A673 (cell line): ENCODE measurements around the gene FARP1. TPM values are rescaled to one million over a fixed set of nuclear protein-coding genes. Genes with fewer than 3 reads are reported as not detected.
"Not testable (repeated sequence)": the region's sequence is repeated elsewhere in the genome, so short reads cannot be mapped to it uniquely, and the experiment has no call there.

Source experiments
- BruUV-seq: library from RNA; stranded (reverse); fragments of 400-500 nt; replicated peaks from 2 replicates; lab custom pipeline; 2021; lab: Mats Ljungman, UMichigan
- CTCF ChIA-PET: fragments of 300-600 bp; sonication (Branson Sonifier 250); formaldehyde crosslinking; loops from one replicate; lab custom pipeline; 2022; ENCODE audit warnings: antibody characterized with exemption; lab: Charles Lee
- POLR2A ChIA-PET: fragments of 300-600 bp; sonication (Branson Sonifier 250); formaldehyde crosslinking; loops from one replicate; lab custom pipeline; 2022; ENCODE audit warnings: antibody characterized with exemption; ENCODE audit not compliant: low non-redundant PET; lab: Charles Lee
- DNase-seq: peaks from one replicate; pipeline ENCODE4 v3.0.0-alpha.2; 2015; ENCODE audit warnings: low spot score
- H3K27ac ChIP-seq: fragments of 200-600 bp; sonication (generic); 2 replicates; pipeline ENCODE4 v1.5.1; 2016; ENCODE audit warnings: mixed run types, low read depth, mild to moderate bottlenecking, mixed read lengths, antibody characterized with exemption, low read length; ENCODE audit not compliant: poor library complexity, severe bottlenecking
- H3K27me3 ChIP-seq: fragments of 200-600 bp; sonication (generic); replicated peaks from 2 replicates; pipeline ENCODE4 v1.6.1; 2017; ENCODE audit warnings: mixed run types, low read depth, mild to moderate bottlenecking, mixed read lengths, antibody characterized with exemption, low read length; ENCODE audit not compliant: insufficient read depth, poor library complexity
- H3K36me3 ChIP-seq: fragments of 200-600 bp; sonication (generic); 2 replicates; pipeline ENCODE4 v1.6.1; 2016; ENCODE audit warnings: mixed run types, mild to moderate bottlenecking, mixed read lengths, antibody characterized with exemption, low read length; ENCODE audit not compliant: insufficient read depth, poor library complexity, severe bottlenecking
- H3K4me1 ChIP-seq: fragments of 200-600 bp; sonication (generic); 2 replicates; pipeline ENCODE4 v1.6.1; 2017; ENCODE audit warnings: mixed run types, mild to moderate bottlenecking, mixed read lengths, antibody characterized with exemption, low read length; ENCODE audit not compliant: insufficient read depth, poor library complexity, severe bottlenecking
- H3K4me3 ChIP-seq: fragments of 200-600 bp; sonication (generic); 2 replicates; pipeline ENCODE4 v1.5.1; 2016; ENCODE audit warnings: low read depth, mixed run types, mild to moderate bottlenecking, mixed read lengths, low read length; ENCODE audit not compliant: poor library complexity, severe bottlenecking
- H3K9me3 ChIP-seq: fragments of 200-600 bp; sonication (generic); 2 replicates; pipeline ENCODE4 v1.6.1; 2016; ENCODE audit warnings: mixed run types, low read depth, mild to moderate bottlenecking, mixed read lengths, antibody characterized with exemption, low read length; ENCODE audit not compliant: poor library complexity, severe bottlenecking
- EZH2 ChIP-seq: fragments of 200-600 bp; sonication (generic); IDR thresholded peaks from 2 replicates; pipeline ENCODE4 v1.6.1; 2017; ENCODE audit warnings: borderline replicate concordance, low read depth, mild to moderate bottlenecking, mixed read lengths, antibody characterized with exemption, low read length; ENCODE audit not compliant: poor library complexity, severe bottlenecking
- intact Hi-C: fragments of 100-400 bp; cut with micrococcal nuclease; formaldehyde crosslinking; loops from one replicate; pipeline ENCODE4 v1.10.0; 2022; ENCODE audit not compliant: unreplicated experiment
- total RNA-seq: library from RNA; stranded (reverse); gene quantifications from 2 replicates; pipeline ENCODE4 v1.2.3, GENCODE V29; 2021
- TF ChIP-seq, protein P1 (sequence below): fragments of 300-800, 200-600 bp; sonication (generic); conservative IDR thresholded peaks from 2 replicates; pipeline ENCODE4 v1.5.1; 2017; ENCODE audit warnings: low read depth, mild to moderate bottlenecking, antibody characterized with exemption, low read length, moderate library complexity, mixed read lengths

The FARP1 gene
- total RNA-seq, 1 experiment from 2014 or later: 177 TPM

DNA sequence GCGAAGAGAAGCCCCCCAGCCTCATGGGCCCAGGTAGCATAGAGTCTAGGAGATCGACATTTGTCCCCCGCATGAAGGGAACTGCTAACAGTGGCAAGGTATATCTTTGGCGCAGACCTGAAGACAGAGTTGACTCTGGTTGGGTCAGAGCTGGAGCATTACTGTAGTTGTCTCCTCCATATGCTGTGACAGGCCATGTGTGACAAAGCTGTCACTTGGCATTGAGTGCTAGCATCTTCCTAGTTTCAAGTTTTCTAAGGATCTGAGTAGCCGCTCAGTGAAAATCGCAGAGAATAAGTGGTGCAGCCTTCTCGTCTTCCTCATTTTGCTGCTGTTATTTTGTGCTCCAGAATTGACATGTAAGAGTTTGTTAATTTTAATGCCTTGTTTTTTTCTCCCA is 223.5 kb downstream of the FARP1 start:
- H3K4me1 ChIP-seq: peaks cover 7% of the 10 kb centered on the region
- POLR2A ChIA-PET: no interaction called here
- BruUV-seq: no TSS peak
- TF ChIP-seq, protein P1, sequence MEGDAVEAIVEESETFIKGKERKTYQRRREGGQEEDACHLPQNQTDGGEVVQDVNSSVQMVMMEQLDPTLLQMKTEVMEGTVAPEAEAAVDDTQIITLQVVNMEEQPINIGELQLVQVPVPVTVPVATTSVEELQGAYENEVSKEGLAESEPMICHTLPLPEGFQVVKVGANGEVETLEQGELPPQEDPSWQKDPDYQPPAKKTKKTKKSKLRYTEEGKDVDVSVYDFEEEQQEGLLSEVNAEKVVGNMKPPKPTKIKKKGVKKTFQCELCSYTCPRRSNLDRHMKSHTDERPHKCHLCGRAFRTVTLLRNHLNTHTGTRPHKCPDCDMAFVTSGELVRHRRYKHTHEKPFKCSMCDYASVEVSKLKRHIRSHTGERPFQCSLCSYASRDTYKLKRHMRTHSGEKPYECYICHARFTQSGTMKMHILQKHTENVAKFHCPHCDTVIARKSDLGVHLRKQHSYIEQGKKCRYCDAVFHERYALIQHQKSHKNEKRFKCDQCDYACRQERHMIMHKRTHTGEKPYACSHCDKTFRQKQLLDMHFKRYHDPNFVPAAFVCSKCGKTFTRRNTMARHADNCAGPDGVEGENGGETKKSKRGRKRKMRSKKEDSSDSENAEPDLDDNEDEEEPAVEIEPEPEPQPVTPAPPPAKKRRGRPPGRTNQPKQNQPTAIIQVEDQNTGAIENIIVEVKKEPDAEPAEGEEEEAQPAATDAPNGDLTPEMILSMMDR: no peak
- no peak for TF ChIP-seq EZH2
- no peak overlapping the region for H3K27ac ChIP-seq
- H3K9me3 ChIP-seq: no peaks in the 10 kb centered on the region
- CTCF ChIA-PET: interaction anchor here (0.6 kb wide), 1 partner anchor 183 kb away, joined by 3 read pairs; no protein-coding TSS in a partner anchor
- no peak overlapping the region for H3K4me3 ChIP-seq
- peaks cover 5% of the 10 kb centered on the region for H3K36me3 ChIP-seq
- intact Hi-C loops: no loop called here
- no peak for DNase-seq
- no peaks in the 10 kb centered on the region for H3K27me3 ChIP-seq

GRCh38 chr13:98366959-98367358 is 224.1 kb downstream of the FARP1 start:
- TF ChIP-seq, protein P1: no peak
- TF ChIP-seq EZH2: no peak
- POLR2A ChIA-PET: no interaction called here

DNA sequence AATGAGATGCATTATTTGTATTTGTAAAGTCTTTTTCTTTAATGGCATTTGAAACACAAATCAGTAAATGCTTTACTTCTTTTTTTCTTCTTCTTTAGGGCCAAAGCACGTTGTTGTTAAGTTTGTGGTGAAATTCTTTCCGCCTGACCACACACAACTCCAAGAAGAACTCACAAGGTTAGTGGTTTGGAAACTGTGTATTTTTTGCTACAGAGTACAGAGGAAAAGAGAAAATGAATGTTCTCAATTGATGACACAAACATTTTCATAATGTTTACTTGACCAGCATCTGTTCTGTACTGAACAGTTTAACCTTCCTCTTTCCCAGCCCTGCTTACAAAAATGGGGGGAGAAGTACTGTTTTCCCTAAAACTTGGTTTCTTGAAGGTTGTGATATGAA is 225.1 kb downstream of the FARP1 start:
- ChIA-PET POLR2A (no interaction called here), CTCF (no interaction called here)
- no peaks in the 10 kb centered on the region for H3K9me3 ChIP-seq
- H3K4me3 ChIP-seq: no peak overlapping the region
- H3K27me3 ChIP-seq: no peaks in the 10 kb centered on the region
- intact Hi-C loops: no loop called here
- no peak overlapping the region for H3K27ac ChIP-seq
- peaks cover 5% of the 10 kb centered on the region for H3K36me3 ChIP-seq
- TF ChIP-seq, protein P1: no peak
- BruUV-seq: no TSS peak
- H3K4me1 ChIP-seq: peaks cover 7% of the 10 kb centered on the region
- DNase-seq: no peak

More at GRCh38 chr13:98366959-98367358, 224.1 kb downstream of the FARP1 start:
- no TSS peak for BruUV-seq
- Histone ChIP-seq H3K4me1 (peaks cover 7% of the 10 kb centered on the region), H3K4me3 (no peak overlapping the region), H3K9me3 (no peaks in the 10 kb centered on the region), H3K27ac (no peak overlapping the region), H3K36me3 (peaks cover 5% of the 10 kb centered on the region), H3K27me3 (no peaks in the 10 kb centered on the region)
- DNase-seq: no peak
- CTCF ChIA-PET: no interaction called here
- intact Hi-C loops: no loop called here

GRCh38 chr13:98369520-98369919 is 226.6 kb downstream of the FARP1 start:
- intact Hi-C loops, H3K27me3 ChIP-seq: not testable (repeated sequence)

More at GRCh38 chr13:98369520-98369919, 226.6 kb downstream of the FARP1 start:
- H3K4me1 ChIP-seq, CTCF ChIA-PET, H3K27ac ChIP-seq, BruUV-seq, POLR2A ChIA-PET, H3K36me3 ChIP-seq, DNase-seq, H3K9me3 ChIP-seq, H3K4me3 ChIP-seq: not testable (repeated sequence)
